ENCODE results near the gene TMEM107. TPM values are rescaled to one million over a fixed set of nuclear protein-coding genes. Genes with fewer than 3 reads are reported as not detected.
"Not testable (repeated sequence)": the region's sequence is repeated elsewhere in the genome, so short reads cannot be mapped to it uniquely, and the experiment has no call there.

Gene TMEM107
- total RNA-seq, 1 donor from 2014 or later, result 1.6 TPM

- Histone ChIP-seq H3K4me1 (peaks cover 8 to 18% of the 10 kb centered on the region in 2 donors), H3K9me3 (no peaks in the 10 kb centered on the region), H3K36me3 (peaks cover 0 to under 1% of the 10 kb centered on the region in 2 donors), H3K27ac (peak overlapping the region; percentile 94 to 96), H3K27me3 (no peaks in the 10 kb centered on the region), H3K4me3 (peak overlapping the region; percentile 72 to 82)
- no peak for DNase-seq (ENCODE audit: low spot score in 2 of 2)
- intact Hi-C loops (cut with DNase I), result loop anchor here (1.0 to 10.0 kb wide), 7 partner anchors 50 to 380 kb away; partner anchors contain the start of genes RANGRF, RNF227 and RPL26
- TF ChIP-seq CTCF (IDR thresholded peaks at IDR 0.05), result no peak
Measured at GRCh38 chr17:8222380-8222629, 46.1 kb upstream of the TMEM107 start.

DNA sequence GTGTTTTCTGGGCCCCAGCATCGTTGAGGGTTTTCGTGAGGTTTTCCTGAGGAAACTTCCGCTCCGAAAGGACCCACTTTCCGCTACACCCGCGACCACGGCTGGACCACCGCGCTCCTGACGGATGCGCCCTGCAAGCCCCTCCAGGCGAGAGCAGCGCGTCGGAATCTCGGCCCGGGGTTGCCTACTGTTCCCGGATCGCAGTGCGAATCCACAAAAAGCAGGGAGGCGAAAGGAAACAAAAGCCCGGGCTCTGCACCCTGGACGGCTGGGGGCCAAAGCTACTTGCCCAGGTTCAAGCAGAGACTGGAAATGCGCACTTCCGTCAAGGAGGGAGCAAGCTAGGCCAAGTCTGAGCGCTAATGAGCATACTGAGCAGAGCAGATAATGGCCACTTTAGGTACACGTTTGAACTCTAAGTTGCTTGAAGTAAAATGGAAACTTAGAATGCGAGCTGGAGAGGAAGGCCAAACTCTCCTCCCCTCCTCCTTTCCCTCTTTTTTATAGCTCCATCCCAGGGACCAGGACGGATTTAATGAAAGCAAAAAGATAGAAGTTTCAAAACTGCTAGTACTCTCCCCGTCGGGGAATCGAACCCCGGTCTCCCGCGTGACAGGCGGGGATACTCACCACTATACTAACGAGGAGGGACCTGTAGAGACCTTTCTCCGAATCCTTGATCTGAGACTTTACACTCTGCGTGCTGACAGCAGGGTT is 45.6 kb upstream of the TMEM107 start:
- peak; percentile 38 to 95 for DNase-seq (ENCODE audit: low spot score in 2 of 2)
- no peaks in the 10 kb centered on the region for H3K36me3 ChIP-seq
- H3K4me1 ChIP-seq, result peaks cover 8 to 15% of the 10 kb centered on the region in 2 donors
- intact Hi-C loops (cut with DNase I), result loop anchor here (1.0 to 10.0 kb wide), 8 partner anchors 35 to 379 kb away; partner anchors contain the start of genes RANGRF, RNF227 and RPL26
- peak overlapping the region; percentile 72 to 82 for H3K4me3 ChIP-seq
- no peaks in the 10 kb centered on the region for H3K9me3 ChIP-seq
- H3K27me3 ChIP-seq, result no peaks in the 10 kb centered on the region
- H3K27ac ChIP-seq, result peak overlapping the region; percentile 94 to 96
- no peak for TF ChIP-seq CTCF (IDR thresholded peaks at IDR 0.05)

GRCh38 chr17:8220783-8221662 is 44.8 kb upstream of the TMEM107 start:
- H3K4me3 ChIP-seq, result peak overlapping the region; percentile 72 to 82
- intact Hi-C loops (cut with DNase I), result loop anchor here (1.0 to 10.0 kb wide), 5 partner anchors 34 to 304 kb away; partner anchors contain the start of genes RNF227 and RPL26
- peaks cover 8 to 13% of the 10 kb centered on the region in 2 donors for H3K4me1 ChIP-seq
- H3K9me3 ChIP-seq, result no peaks in the 10 kb centered on the region
- H3K27me3 ChIP-seq, result no peaks in the 10 kb centered on the region
- no peaks in the 10 kb centered on the region for H3K36me3 ChIP-seq
- H3K27ac ChIP-seq, result peak overlapping the region; percentile 94 to 96
- DNase-seq (ENCODE audit: low spot score in 2 of 2), result peak; percentile 80 to 96
- no peak for TF ChIP-seq CTCF (IDR thresholded peaks at IDR 0.05)

- H3K36me3 ChIP-seq; H3K4me3 ChIP-seq; H3K9me3 ChIP-seq; intact Hi-C loops (cut with DNase I); H3K27me3 ChIP-seq; H3K27ac ChIP-seq; DNase-seq (ENCODE audit: low spot score in 2 of 2): not testable (repeated sequence)
- peaks cover 0 to 15% of the 10 kb centered on the region in 2 donors for H3K4me1 ChIP-seq
Measured at GRCh38 chr17:8214000-8214399, 37.8 kb upstream of the TMEM107 start.

DNA sequence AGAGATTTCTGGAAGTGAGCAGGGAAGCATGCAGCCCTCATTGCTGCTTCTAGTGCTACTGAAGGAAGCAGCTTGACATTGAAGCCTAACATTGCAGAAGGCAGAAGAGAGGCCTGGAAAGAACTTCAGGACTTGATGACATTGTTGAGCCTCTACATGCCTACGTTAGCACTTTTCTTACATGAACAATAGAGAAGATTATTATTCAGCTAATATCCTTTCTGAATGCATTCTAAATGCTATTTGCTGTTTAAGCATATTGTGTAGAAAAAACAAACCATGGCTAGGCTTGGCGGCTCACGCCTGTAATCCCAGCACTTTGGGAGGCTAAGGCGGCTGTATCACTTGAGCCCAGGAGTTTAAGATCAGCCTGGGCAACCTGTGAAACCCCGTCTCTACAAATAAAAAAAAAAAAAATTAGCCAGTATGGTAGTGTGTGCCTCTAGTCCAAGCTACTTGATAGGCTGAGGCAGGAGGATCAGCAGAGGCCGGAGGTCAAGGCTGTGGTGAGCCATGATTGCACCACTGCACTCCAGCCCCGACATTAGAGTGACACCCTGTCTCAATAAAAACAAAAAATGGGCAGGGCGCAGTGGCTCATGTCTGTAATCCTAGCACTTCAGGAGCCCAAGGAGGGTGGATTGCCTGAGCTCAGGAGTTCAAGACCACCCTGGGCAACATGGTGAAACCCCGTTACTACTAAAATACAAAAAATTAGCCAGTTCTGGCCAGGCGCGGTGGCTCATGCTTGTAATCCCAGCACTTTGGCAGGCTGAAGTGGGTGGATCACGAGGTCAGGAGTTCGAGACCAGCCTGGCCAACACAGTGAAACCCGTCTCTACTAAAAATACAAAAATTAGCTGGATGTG is 36.4 kb upstream of the TMEM107 start:
- TF ChIP-seq CTCF (IDR thresholded peaks at IDR 0.05), result no peak
- Histone ChIP-seq H3K27ac (no peak overlapping the region), H3K27me3 (no peaks in the 10 kb centered on the region), H3K36me3 (no peaks in the 10 kb centered on the region), H3K4me1 (peaks cover 0 to 15% of the 10 kb centered on the region in 2 donors), H3K9me3 (no peaks in the 10 kb centered on the region), H3K4me3 (no peak overlapping the region)
- DNase-seq (ENCODE audit: low spot score in 2 of 2), result no peak
- intact Hi-C loops (cut with DNase I), result no loop called here

Data from ascending aorta (tissue), 2 donors.